CD4-positive, CD25-positive, alpha-beta regulatory T cell (primary cell): ENCODE results near the gene WASF3. TPM values are rescaled to one million over a fixed set of nuclear protein-coding genes. Genes with fewer than 3 reads are reported as not detected.

Source experiments
- polyA plus RNA-seq, 4 donors: library from polyadenylated mRNA; unstranded; fragments of 300-500 nt; fragmentation: Illumina TruSeq; gene quantifications; one replicate each; pipeline ENCODE4 v1.2.3, GENCODE V29; 2021
- total RNA-seq: library from RNA; stranded (reverse); gene quantifications from one replicate; pipeline ENCODE4 v1.2.3, GENCODE V29; 2022

WASF3 gene
- total and polyA plus RNA-seq, 5 donors from 2014 or later: 0.49 TPM; not detected in 4

Other genes with a start within 250 kb of the WASF3 start
- gene GPR12, start 203.1 kb downstream of the WASF3 start, total RNA-seq: not detected
- not detected for gene GPR12, start 203.1 kb downstream of the WASF3 start, polyA plus RNA-seq